ENCODE results near the gene CETN3. TPM values are rescaled to one million over a fixed set of nuclear protein-coding genes. Genes with fewer than 3 reads are reported as not detected.
"Not testable (repeated sequence)": the region's sequence is repeated elsewhere in the genome, so short reads cannot be mapped to it uniquely, and the experiment has no call there.

Gene CETN3
- total RNA-seq, 1 donor from 2014 or later, result 8.2 TPM

GRCh38 chr5:90383903-90384302, 25.7 kb downstream of the CETN3 start:
- no peak for TF ChIP-seq CTCF (IDR thresholded peaks at IDR 0.05; ENCODE audit: insufficient read depth, low read length, severe bottlenecking)
- H3K4me3 ChIP-seq (ENCODE audit: low read depth, low read length), result no peak overlapping the region
- no peaks in the 10 kb centered on the region for H3K36me3 ChIP-seq (ENCODE audit: control insufficient read depth, insufficient read depth, low read length)
- FAIRE-seq, result no peak
- no peaks in the 10 kb centered on the region for H3K27me3 ChIP-seq (ENCODE audit: control insufficient read depth, insufficient read depth, low read length)
- DNase-seq (ENCODE audit: low read depth), result no peak

- FAIRE-seq (no peak), DNase-seq (ENCODE audit: low read depth) (no peak)
- Histone ChIP-seq H3K27me3 (ENCODE audit: control insufficient read depth, insufficient read depth, low read length) (no peaks in the 10 kb centered on the region), H3K4me3 (ENCODE audit: low read depth, low read length) (no peak overlapping the region), H3K36me3 (ENCODE audit: control insufficient read depth, insufficient read depth, low read length) (no peaks in the 10 kb centered on the region)
- TF ChIP-seq CTCF (IDR thresholded peaks at IDR 0.05; ENCODE audit: insufficient read depth, low read length, severe bottlenecking), result no peak
These were observed 28.2 kb downstream of the CETN3 start for GRCh38 chr5:90381213-90381929.

GRCh38 chr5:90379652-90380051, 29.9 kb downstream of the CETN3 start:
- FAIRE-seq (no peak), DNase-seq (ENCODE audit: low read depth) (no peak)
- no peaks in the 10 kb centered on the region for H3K27me3 ChIP-seq (ENCODE audit: control insufficient read depth, insufficient read depth, low read length)
- no peaks in the 10 kb centered on the region for H3K36me3 ChIP-seq (ENCODE audit: control insufficient read depth, insufficient read depth, low read length)
- no peak overlapping the region for H3K4me3 ChIP-seq (ENCODE audit: low read depth, low read length)
- no peak for TF ChIP-seq CTCF (IDR thresholded peaks at IDR 0.05; ENCODE audit: insufficient read depth, low read length, severe bottlenecking)

- H3K27me3 ChIP-seq (ENCODE audit: control insufficient read depth, insufficient read depth, low read length), result no peaks in the 10 kb centered on the region
- no peak for DNase-seq (ENCODE audit: low read depth)
- no peak for FAIRE-seq
- H3K4me3 ChIP-seq (ENCODE audit: low read depth, low read length), result no peak overlapping the region
- TF ChIP-seq CTCF (IDR thresholded peaks at IDR 0.05; ENCODE audit: insufficient read depth, low read length, severe bottlenecking), result no peak
- H3K36me3 ChIP-seq (ENCODE audit: control insufficient read depth, insufficient read depth, low read length), result no peaks in the 10 kb centered on the region
These were observed 30.8 kb downstream of the CETN3 start for GRCh38 chr5:90378752-90379151.

- not testable (repeated sequence) for DNase-seq (ENCODE audit: low read depth); H3K36me3 ChIP-seq (ENCODE audit: control insufficient read depth, insufficient read depth, low read length); FAIRE-seq; H3K4me3 ChIP-seq (ENCODE audit: low read depth, low read length); H3K27me3 ChIP-seq (ENCODE audit: control insufficient read depth, insufficient read depth, low read length)
These were observed 38.3 kb downstream of the CETN3 start for GRCh38 chr5:90371269-90371668.

GRCh38 chr5:90368454-90369246, 40.9 kb downstream of the CETN3 start:
- Histone ChIP-seq H3K4me3 (ENCODE audit: low read depth, low read length) (no peak overlapping the region), H3K27me3 (ENCODE audit: control insufficient read depth, insufficient read depth, low read length) (no peaks in the 10 kb centered on the region), H3K36me3 (ENCODE audit: control insufficient read depth, insufficient read depth, low read length) (no peaks in the 10 kb centered on the region)
- FAIRE-seq (no peak), DNase-seq (ENCODE audit: low read depth) (no peak)
- TF ChIP-seq CTCF (IDR thresholded peaks at IDR 0.05; ENCODE audit: insufficient read depth, low read length, severe bottlenecking), result no peak

Data from bronchial epithelial cell (primary cell).